ENCODE results near the gene GPR180.
A peak's percentile ranks its signal among the peaks of the same experiment; 100 is the strongest.

The GPR180 gene

GRCh38 chr13:94657167-94657566 is 55.5 kb downstream of the GPR180 start:
- no peak for DNase-seq

- peak; percentile 52 for DNase-seq
These were observed 57.4 kb downstream of the GPR180 start for GRCh38 chr13:94658926-94659597.

GRCh38 chr13:94659598-94659946 is 57.9 kb downstream of the GPR180 start:
- no peak for DNase-seq

- no peak for DNase-seq
These were observed 59.2 kb downstream of the GPR180 start for GRCh38 chr13:94660695-94661326.

GRCh38 chr13:94661406-94661805 is 59.7 kb downstream of the GPR180 start:
- no peak for DNase-seq

GRCh38 chr13:94662274-94662945 is 60.8 kb downstream of the GPR180 start:
- DNase-seq = no peak

GRCh38 chr13:94664889-94665288 is 63.2 kb downstream of the GPR180 start:
- no peak for DNase-seq

- no peak for DNase-seq
These were observed 64.4 kb downstream of the GPR180 start for GRCh38 chr13:94666065-94666464.

- DNase-seq = no peak
These were observed 65.5 kb downstream of the GPR180 start for GRCh38 chr13:94667190-94667589.

- DNase-seq = no peak
These were observed 70.7 kb downstream of the GPR180 start for GRCh38 chr13:94672400-94672799.

- DNase-seq = no peak
These were observed 72.2 kb downstream of the GPR180 start for GRCh38 chr13:94673851-94674250.

GRCh38 chr13:94674609-94675348 is 73.1 kb downstream of the GPR180 start:
- peak; percentile 26 for DNase-seq

- no peak for DNase-seq
These were observed 76.1 kb downstream of the GPR180 start for GRCh38 chr13:94677799-94678198.

GRCh38 chr13:94678845-94679244 is 77.2 kb downstream of the GPR180 start:
- no peak for DNase-seq

GRCh38 chr13:94679614-94680013 is 78.0 kb downstream of the GPR180 start:
- DNase-seq = no peak

GRCh38 chr13:94682229-94682628 is 80.6 kb downstream of the GPR180 start:
- DNase-seq = no peak

- DNase-seq = no peak
These were observed 81.8 kb downstream of the GPR180 start for GRCh38 chr13:94683409-94683808.

All from NCI-H226 (cell line).